Subcutaneous abdominal adipose tissue (tissue), 5 donors: ENCODE data around the gene XYLB.
"Not testable (repeated sequence)": the region's sequence is repeated elsewhere in the genome, so short reads cannot be mapped to it uniquely, and the experiment has no call there.

Experiments used
- H3K27ac ChIP-seq: one replicate; pipeline ENCODE4 v1.7.0; 2013; ENCODE audit warnings: low read depth, mild to moderate bottlenecking, inconsistent platforms, low read length, moderate library complexity
- H3K27me3 ChIP-seq, 5 donors: one replicate each; pipeline ENCODE4 v1.7.0; 2013; ENCODE audit warnings: low read length in 5 of 5, inconsistent platforms in 1 of 5; ENCODE audit not compliant: control insufficient read depth in 5 of 5, insufficient read depth in 4 of 5
- H3K36me3 ChIP-seq, 5 donors: one replicate each; pipeline ENCODE4 v1.7.0; 2013; ENCODE audit warnings: low read length in 5 of 5; ENCODE audit not compliant: control insufficient read depth in 5 of 5, insufficient read depth in 5 of 5
- H3K4me1 ChIP-seq, 5 donors: one replicate each; pipeline ENCODE4 v1.7.0; 2013; ENCODE audit warnings: low read length in 5 of 5, mild to moderate bottlenecking in 3 of 5, moderate library complexity in 1 of 5; ENCODE audit not compliant: control insufficient read depth in 5 of 5, insufficient read depth in 5 of 5
- H3K4me3 ChIP-seq, 5 donors: one replicate each; pipeline ENCODE4 v1.7.0; 2013; ENCODE audit warnings: low read length in 5 of 5, low read depth in 1 of 5
- H3K9ac ChIP-seq, 5 donors: one replicate each; pipeline ENCODE4 v1.7.0; 2013; ENCODE audit warnings: low read length in 5 of 5, mild to moderate bottlenecking in 4 of 5, moderate library complexity in 3 of 5
- H3K9me3 ChIP-seq, 5 donors: one replicate each; pipeline ENCODE4 v1.7.0; 2013; ENCODE audit warnings: low read length in 5 of 5; ENCODE audit not compliant: control insufficient read depth in 5 of 5
- donor health status: healthy.
- donor health status: healthy.
- donor health status: healthy.
- donor health status: healthy.
- donor health status: healthy.

XYLB gene

GRCh38 chr3:38426798-38427426, 80.3 kb downstream of the XYLB start:
- not testable (repeated sequence) for H3K4me3 ChIP-seq, H3K36me3 ChIP-seq, H3K27ac ChIP-seq, H3K9me3 ChIP-seq, H3K4me1 ChIP-seq, H3K9ac ChIP-seq, H3K27me3 ChIP-seq

GRCh38 chr3:38432871-38433658, 86.5 kb downstream of the XYLB start:
- H3K27me3 ChIP-seq, H3K36me3 ChIP-seq, H3K4me1 ChIP-seq, H3K9ac ChIP-seq, H3K27ac ChIP-seq: not testable (repeated sequence)
- Histone ChIP-seq H3K4me3 (peak overlapping the region in 1 of 5 donors; percentile 29), H3K9me3 (peaks cover 0 to 16% (median 7%) of the 10 kb centered on the region in 5 donors)

- H3K4me3 ChIP-seq, H3K4me1 ChIP-seq, H3K27ac ChIP-seq, H3K36me3 ChIP-seq, H3K27me3 ChIP-seq, H3K9ac ChIP-seq: not testable (repeated sequence)
- H3K9me3 ChIP-seq: peaks cover 0 to 18% (median 11%) of the 10 kb centered on the region in 5 donors
These were observed 87.1 kb downstream of the XYLB start for GRCh38 chr3:38433661-38434060.

GRCh38 chr3:38438436-38439069, 92.0 kb downstream of the XYLB start:
- H3K36me3 ChIP-seq, H3K9ac ChIP-seq, H3K4me1 ChIP-seq, H3K4me3 ChIP-seq, H3K27me3 ChIP-seq, H3K27ac ChIP-seq: not testable (repeated sequence)
- H3K9me3 ChIP-seq: peaks cover 0 to 22% (median 5%) of the 10 kb centered on the region in 5 donors

GRCh38 chr3:38443205-38443604, 96.6 kb downstream of the XYLB start:
- H3K4me3 ChIP-seq, H3K27ac ChIP-seq, H3K27me3 ChIP-seq, H3K9ac ChIP-seq, H3K36me3 ChIP-seq, H3K4me1 ChIP-seq: not testable (repeated sequence)
- H3K9me3 ChIP-seq: peaks cover 0 to 16% (median 5%) of the 10 kb centered on the region in 5 donors

GRCh38 chr3:38446085-38446686, 99.6 kb downstream of the XYLB start:
- Histone ChIP-seq H3K36me3 (no peaks in the 10 kb centered on the region), H3K27me3 (no peaks in the 10 kb centered on the region), H3K9me3 (peaks cover 0 to 3% (median 0%) of the 10 kb centered on the region in 5 donors), H3K9ac (no peak overlapping the region), H3K4me3 (no peak overlapping the region), H3K27ac (no peak overlapping the region), H3K4me1 (peaks cover 0 to 6% (median 0%) of the 10 kb centered on the region in 5 donors)

GRCh38 chr3:38446812-38447211, 100.2 kb downstream of the XYLB start:
- no peak overlapping the region for H3K4me3 ChIP-seq
- H3K4me1 ChIP-seq: peaks cover 0 to 6% (median 0%) of the 10 kb centered on the region in 5 donors
- no peaks in the 10 kb centered on the region for H3K27me3 ChIP-seq
- H3K9ac ChIP-seq: no peak overlapping the region
- H3K27ac ChIP-seq: no peak overlapping the region
- H3K9me3 ChIP-seq: peaks cover 0 to 3% (median 0%) of the 10 kb centered on the region in 5 donors
- no peaks in the 10 kb centered on the region for H3K36me3 ChIP-seq

GRCh38 chr3:38450853-38451252, 104.3 kb downstream of the XYLB start:
- H3K27me3 ChIP-seq: no peaks in the 10 kb centered on the region
- H3K27ac ChIP-seq: no peak overlapping the region
- no peak overlapping the region for H3K9ac ChIP-seq
- H3K36me3 ChIP-seq: no peaks in the 10 kb centered on the region
- peaks cover 7 to 28% (median 24%) of the 10 kb centered on the region in 5 donors for H3K4me1 ChIP-seq
- no peaks in the 10 kb centered on the region for H3K9me3 ChIP-seq
- no peak overlapping the region for H3K4me3 ChIP-seq

- H3K4me3 ChIP-seq: peak within 1 kb of the TSS; percentile 81 to 85 (median 83)
- H3K27me3 ChIP-seq: no peaks in the 10 kb centered on the region
- H3K9ac ChIP-seq: peak within 1 kb of the TSS; percentile 26 to 73 (median 67)
- no peaks in the 10 kb centered on the region for H3K36me3 ChIP-seq
- peaks cover 8 to 40% (median 35%) of the 10 kb centered on the region in 5 donors for H3K4me1 ChIP-seq
- H3K27ac ChIP-seq: peak within 1 kb of the TSS; percentile 54
- H3K9me3 ChIP-seq: no peaks in the 10 kb centered on the region
These were observed 106.7 kb downstream of the XYLB start, which contains the start of gene ACVR2B for GRCh38 chr3:38453075-38453912. Gene ACVR2B, plus strand, starts transcription at chr3:38453890. Its CDS starts 433 bp downstream, at chr3:38454323.
